Neural cell (in vitro differentiated cells): ENCODE measurements around the gene UQCRH.

Source experiments
- EP300 ChIP-seq: fragments of 450-650 bp; conservative IDR thresholded peaks from 2 replicates; pipeline ENCODE4 v1.6.1; 2014; ENCODE audit warnings: antibody characterized with exemption, mild to moderate bottlenecking, moderate library complexity; ENCODE audit not compliant: poor library complexity, severe bottlenecking
- EZH2 ChIP-seq: fragments of 200-600, 300-800 bp; shearing (Covaris generic), sonication (generic); IDR thresholded peaks from 2 replicates; pipeline ENCODE4 v1.6.1; 2014; ENCODE audit warnings: antibody characterized with exemption, low read length, borderline replicate concordance, mild to moderate bottlenecking; ENCODE audit not compliant: insufficient read depth, poor library complexity, severe bottlenecking
- MXI1 ChIP-seq: fragments of 450-650 bp; conservative IDR thresholded peaks from 2 replicates; pipeline ENCODE4 v1.6.1; 2014; ENCODE audit warnings: antibody characterized with exemption, mild to moderate bottlenecking; ENCODE audit not compliant: poor library complexity, severe bottlenecking
- POLR2AphosphoS5 ChIP-seq: IDR thresholded peaks from 2 replicates; pipeline ENCODE4 v1.6.1; 2012
- RAD21 ChIP-seq: fragments of 450-650 bp; conservative IDR thresholded peaks from 2 replicates; pipeline ENCODE4 v1.6.1; 2014; ENCODE audit warnings: antibody characterized with exemption, mild to moderate bottlenecking, moderate library complexity
- TAF1 ChIP-seq: IDR thresholded peaks from 2 replicates; pipeline ENCODE4 v1.6.1; 2012; ENCODE audit warnings: low read depth
- TF ChIP-seq, protein P1 (sequence below): fragments of 450-650 bp; IDR thresholded peaks from 2 replicates; pipeline ENCODE4 v1.5.1; 2014; ENCODE audit warnings: antibody characterized with exemption, mild to moderate bottlenecking, moderate library complexity; ENCODE audit not compliant: poor library complexity, severe bottlenecking
- TF ChIP-seq, protein P2 (sequence below): IDR thresholded peaks from 2 replicates; pipeline ENCODE4 v1.6.1; 2012; ENCODE audit warnings: borderline replicate concordance

DNA sequence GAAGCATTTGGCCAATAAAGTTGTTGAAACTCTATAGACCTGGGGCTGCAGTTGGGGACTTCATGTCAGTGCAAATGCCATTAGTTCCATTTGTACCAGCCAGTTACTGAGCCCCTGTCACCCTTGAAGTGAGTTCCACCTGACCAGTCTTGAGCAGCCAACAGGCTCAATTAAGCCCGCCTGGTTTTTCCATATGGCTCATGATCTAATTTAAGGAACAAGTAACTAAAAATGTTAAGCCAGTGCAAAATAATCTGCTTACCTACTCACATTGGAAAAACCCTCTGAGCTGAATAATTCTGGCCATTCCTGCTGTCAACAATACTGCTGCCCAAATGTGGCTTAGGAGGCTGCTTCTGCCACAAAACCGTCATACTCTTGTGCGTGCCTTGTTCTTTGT is 58.7 kb downstream of the UQCRH start:
- no peak for TF ChIP-seq EP300
- TF ChIP-seq, protein P1, sequence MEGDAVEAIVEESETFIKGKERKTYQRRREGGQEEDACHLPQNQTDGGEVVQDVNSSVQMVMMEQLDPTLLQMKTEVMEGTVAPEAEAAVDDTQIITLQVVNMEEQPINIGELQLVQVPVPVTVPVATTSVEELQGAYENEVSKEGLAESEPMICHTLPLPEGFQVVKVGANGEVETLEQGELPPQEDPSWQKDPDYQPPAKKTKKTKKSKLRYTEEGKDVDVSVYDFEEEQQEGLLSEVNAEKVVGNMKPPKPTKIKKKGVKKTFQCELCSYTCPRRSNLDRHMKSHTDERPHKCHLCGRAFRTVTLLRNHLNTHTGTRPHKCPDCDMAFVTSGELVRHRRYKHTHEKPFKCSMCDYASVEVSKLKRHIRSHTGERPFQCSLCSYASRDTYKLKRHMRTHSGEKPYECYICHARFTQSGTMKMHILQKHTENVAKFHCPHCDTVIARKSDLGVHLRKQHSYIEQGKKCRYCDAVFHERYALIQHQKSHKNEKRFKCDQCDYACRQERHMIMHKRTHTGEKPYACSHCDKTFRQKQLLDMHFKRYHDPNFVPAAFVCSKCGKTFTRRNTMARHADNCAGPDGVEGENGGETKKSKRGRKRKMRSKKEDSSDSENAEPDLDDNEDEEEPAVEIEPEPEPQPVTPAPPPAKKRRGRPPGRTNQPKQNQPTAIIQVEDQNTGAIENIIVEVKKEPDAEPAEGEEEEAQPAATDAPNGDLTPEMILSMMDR, result no peak
- TF ChIP-seq EZH2, result no peak
- TF ChIP-seq, protein P2, sequence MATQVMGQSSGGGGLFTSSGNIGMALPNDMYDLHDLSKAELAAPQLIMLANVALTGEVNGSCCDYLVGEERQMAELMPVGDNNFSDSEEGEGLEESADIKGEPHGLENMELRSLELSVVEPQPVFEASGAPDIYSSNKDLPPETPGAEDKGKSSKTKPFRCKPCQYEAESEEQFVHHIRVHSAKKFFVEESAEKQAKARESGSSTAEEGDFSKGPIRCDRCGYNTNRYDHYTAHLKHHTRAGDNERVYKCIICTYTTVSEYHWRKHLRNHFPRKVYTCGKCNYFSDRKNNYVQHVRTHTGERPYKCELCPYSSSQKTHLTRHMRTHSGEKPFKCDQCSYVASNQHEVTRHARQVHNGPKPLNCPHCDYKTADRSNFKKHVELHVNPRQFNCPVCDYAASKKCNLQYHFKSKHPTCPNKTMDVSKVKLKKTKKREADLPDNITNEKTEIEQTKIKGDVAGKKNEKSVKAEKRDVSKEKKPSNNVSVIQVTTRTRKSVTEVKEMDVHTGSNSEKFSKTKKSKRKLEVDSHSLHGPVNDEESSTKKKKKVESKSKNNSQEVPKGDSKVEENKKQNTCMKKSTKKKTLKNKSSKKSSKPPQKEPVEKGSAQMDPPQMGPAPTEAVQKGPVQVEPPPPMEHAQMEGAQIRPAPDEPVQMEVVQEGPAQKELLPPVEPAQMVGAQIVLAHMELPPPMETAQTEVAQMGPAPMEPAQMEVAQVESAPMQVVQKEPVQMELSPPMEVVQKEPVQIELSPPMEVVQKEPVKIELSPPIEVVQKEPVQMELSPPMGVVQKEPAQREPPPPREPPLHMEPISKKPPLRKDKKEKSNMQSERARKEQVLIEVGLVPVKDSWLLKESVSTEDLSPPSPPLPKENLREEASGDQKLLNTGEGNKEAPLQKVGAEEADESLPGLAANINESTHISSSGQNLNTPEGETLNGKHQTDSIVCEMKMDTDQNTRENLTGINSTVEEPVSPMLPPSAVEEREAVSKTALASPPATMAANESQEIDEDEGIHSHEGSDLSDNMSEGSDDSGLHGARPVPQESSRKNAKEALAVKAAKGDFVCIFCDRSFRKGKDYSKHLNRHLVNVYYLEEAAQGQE, result no peak
- no peak for TF ChIP-seq MXI1
- TF ChIP-seq TAF1, result no peak
- TF ChIP-seq POLR2AphosphoS5, result no peak
- TF ChIP-seq RAD21, result no peak
